ENCODE data around the gene PSME2. TPM values are rescaled to one million over a fixed set of nuclear protein-coding genes. Genes with fewer than 3 reads are reported as not detected.

Gene PSME2
- polyA plus RNA-seq, 1 donor (not counting 4 experiments of a cell fraction or from before 2014, with no cell fraction given) = 158 TPM

- DNase-seq (ENCODE audit: low read depth, low spot score) (no peak), FAIRE-seq (no peak)
- H3K27ac ChIP-seq (ENCODE audit: control insufficient read depth, insufficient read depth, low read length) = no peak overlapping the region
- no peaks in the 10 kb centered on the region for H4K20me1 ChIP-seq (ENCODE audit: control insufficient read depth, extremely low read depth, insufficient read depth, low read length)
- H3K9me3 ChIP-seq (ENCODE audit: control insufficient read depth, low read depth, low read length) = no peaks in the 10 kb centered on the region
- no peak overlapping the region for H3K4me3 ChIP-seq (ENCODE audit: control insufficient read depth in 2 of 3, extremely low read depth in 1 of 3, insufficient read depth in 2 of 3, low read depth in 1 of 3, low read length in 3 of 3)
- H3K36me3 ChIP-seq (ENCODE audit: control insufficient read depth in 2 of 2, extremely low read depth in 1 of 2, insufficient read depth in 2 of 2, low read length in 2 of 2) = peaks cover 34 to 48% of the 10 kb centered on the region in 2 experiments
- no peak overlapping the region for H3K4me2 ChIP-seq (ENCODE audit: control insufficient read depth, extremely low read depth, insufficient read depth, low read depth, low read length)
- no peaks in the 10 kb centered on the region for H3K27me3 ChIP-seq (ENCODE audit: control insufficient read depth, extremely low read depth, insufficient read depth, low read length)
- TF ChIP-seq EZH2 (IDR thresholded peaks at IDR 0.05; ENCODE audit: low read length) = no peak
- TF ChIP-seq CTCF (optimal IDR thresholded peaks at IDR 0.05 in 1 of 3, IDR thresholded peaks at IDR 0.05 in 1 of 3, conservative IDR thresholded peaks at IDR 0.05 in 1 of 3; ENCODE audit: extremely low read depth in 1 of 3, insufficient read depth in 2 of 3, low read length in 3 of 3) = no peak
- H3K9me1 ChIP-seq (ENCODE audit: control insufficient read depth, extremely low read depth, insufficient read depth, low read length) = no peaks in the 10 kb centered on the region
- no peak overlapping the region for H3K9ac ChIP-seq (ENCODE audit: control insufficient read depth, extremely low read depth, insufficient read depth, low read length)
- peaks cover 44% of the 10 kb centered on the region for H3K79me2 ChIP-seq (ENCODE audit: control insufficient read depth, insufficient read depth, low read length)
- dilution Hi-C loops (cut with MboI; ENCODE audit: extremely low pct_ligation_motif_present, low sequenced_read_pairs) = no loop called here
- H3K4me1 ChIP-seq (ENCODE audit: control insufficient read depth, extremely low read depth, insufficient read depth, low read length) = peaks cover 14% of the 10 kb centered on the region
- no peak overlapping the region for H2AFZ ChIP-seq (ENCODE audit: control insufficient read depth, low read length)
Observed at GRCh38 chr14:24150567-24150966, 4.2 kb upstream of the PSME2 start.

DNA sequence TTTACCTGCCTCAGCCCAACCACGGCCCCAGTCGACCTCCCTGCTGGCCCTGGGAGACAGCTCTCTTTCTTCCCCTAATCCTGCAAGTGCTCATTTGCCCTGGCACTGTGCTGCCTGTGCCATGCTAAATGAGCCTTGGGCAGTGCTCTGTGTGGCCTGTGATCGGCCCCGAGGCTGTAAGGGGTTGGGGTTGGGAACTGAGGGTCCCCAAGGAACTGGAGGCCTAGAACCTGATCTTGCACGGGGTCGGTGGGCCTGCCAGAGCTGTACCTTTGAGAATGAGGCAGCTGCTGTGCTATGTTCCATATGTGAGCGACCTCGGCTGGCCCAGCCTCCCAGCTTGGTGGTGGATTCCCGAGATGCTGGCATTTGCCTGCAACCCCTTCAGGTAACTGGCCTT lies 3.7 kb upstream of the PSME2 start:
- Histone ChIP-seq H3K36me3 (ENCODE audit: control insufficient read depth in 2 of 2, extremely low read depth in 1 of 2, insufficient read depth in 2 of 2, low read length in 2 of 2) (peaks cover 29 to 42% of the 10 kb centered on the region in 2 experiments), H3K4me3 (ENCODE audit: control insufficient read depth in 2 of 3, extremely low read depth in 1 of 3, insufficient read depth in 2 of 3, low read depth in 1 of 3, low read length in 3 of 3) (no peak overlapping the region), H3K27me3 (ENCODE audit: control insufficient read depth, extremely low read depth, insufficient read depth, low read length) (no peaks in the 10 kb centered on the region), H3K27ac (ENCODE audit: control insufficient read depth, insufficient read depth, low read length) (no peak overlapping the region), H4K20me1 (ENCODE audit: control insufficient read depth, extremely low read depth, insufficient read depth, low read length) (no peaks in the 10 kb centered on the region), H3K9me1 (ENCODE audit: control insufficient read depth, extremely low read depth, insufficient read depth, low read length) (no peaks in the 10 kb centered on the region), H3K4me2 (ENCODE audit: control insufficient read depth, extremely low read depth, insufficient read depth, low read depth, low read length) (no peak overlapping the region), H3K9me3 (ENCODE audit: control insufficient read depth, low read depth, low read length) (no peaks in the 10 kb centered on the region), H3K4me1 (ENCODE audit: control insufficient read depth, extremely low read depth, insufficient read depth, low read length) (peaks cover 19% of the 10 kb centered on the region), H3K9ac (ENCODE audit: control insufficient read depth, extremely low read depth, insufficient read depth, low read length) (no peak overlapping the region), H3K79me2 (ENCODE audit: control insufficient read depth, insufficient read depth, low read length) (peaks cover 49% of the 10 kb centered on the region), H2AFZ (ENCODE audit: control insufficient read depth, low read length) (no peak overlapping the region)
- DNase-seq (ENCODE audit: low read depth, low spot score) = no peak
- FAIRE-seq = no peak
- dilution Hi-C loops (cut with MboI; ENCODE audit: extremely low pct_ligation_motif_present, low sequenced_read_pairs) = no loop called here
- TF ChIP-seq CTCF (optimal IDR thresholded peaks at IDR 0.05 in 1 of 3, IDR thresholded peaks at IDR 0.05 in 1 of 3, conservative IDR thresholded peaks at IDR 0.05 in 1 of 3; ENCODE audit: extremely low read depth in 1 of 3, insufficient read depth in 2 of 3, low read length in 3 of 3) (no peak), EZH2 (IDR thresholded peaks at IDR 0.05; ENCODE audit: low read length) (no peak)
